Keratinocyte (primary cell): ENCODE results near the gene PATL2.

ENCODE experiments used
- CTCF ChIP-seq, 3 experiments: IDR thresholded peaks in 1 of 3; conservative IDR thresholded peaks in 1 of 3; optimal IDR thresholded peaks in 1 of 3; 2 replicates in 2 of 3; 3 replicates in 1 of 3; pipeline versions ENCODE3 to v1.5.1; 2011; ENCODE audit warnings: low read length in 3 of 3, mild to moderate bottlenecking in 3 of 3, moderate library complexity in 2 of 3, control low read depth in 1 of 3, inconsistent platforms in 1 of 3; ENCODE audit not compliant: insufficient read depth in 2 of 3; ENCODE audit errors: extremely low read depth in 1 of 3
- EZH2 ChIP-seq: IDR thresholded peaks from one replicate; pipeline ENCODE4 v1.6.1; 2012; ENCODE audit warnings: inconsistent platforms, mild to moderate bottlenecking, low read length, moderate library complexity

GRCh38 chr15:44726568-44727484 lies 15.7 kb upstream of the PATL2 start:
- TF ChIP-seq CTCF (optimal IDR thresholded peaks at IDR 0.05 in 1 of 3, IDR thresholded peaks at IDR 0.05 in 1 of 3, conservative IDR thresholded peaks at IDR 0.05 in 1 of 3; ENCODE audit: extremely low read depth in 1 of 3, insufficient read depth in 2 of 3, low read length in 3 of 3) (no peak), EZH2 (no peak)
